NB4 (cell line): ENCODE results near the gene OXNAD1.
A peak's percentile ranks its signal among the peaks of the same experiment; 100 is the strongest.

Experiments used
- DNase-seq: peaks from one replicate; pipeline ENCODE4 v3.0.0; 2010; ENCODE audit warnings: low read depth
- H3K4me3 ChIP-seq: one replicate; pipeline ENCODE4 v1.5.1; 2011; ENCODE audit warnings: mild to moderate bottlenecking, low read depth, low read length, moderate library complexity
- CTCF ChIP-seq: IDR thresholded peaks from one replicate; pipeline ENCODE4 v1.5.1; 2012; ENCODE audit warnings: low read depth, low read length
- MAX ChIP-seq: IDR thresholded peaks from 2 replicates; pipeline ENCODE4 v1.6.1; 2011; ENCODE audit warnings: low read depth, low read length
- MYC ChIP-seq: IDR thresholded peaks from 2 replicates; pipeline ENCODE4 v1.6.1; 2011; ENCODE audit warnings: low read depth, low read length
- POLR2A ChIP-seq: IDR thresholded peaks from 2 replicates; pipeline ENCODE4 v1.6.1; 2011; ENCODE audit warnings: mild to moderate bottlenecking; ENCODE audit not compliant: insufficient read length; ENCODE audit errors: extremely low read depth

OXNAD1 gene

GRCh38 chr3:16284633-16285032 is 19.6 kb downstream of the OXNAD1 start:
- DNase-seq, result no peak
- no peak for TF ChIP-seq MAX
- no peak for TF ChIP-seq CTCF
- TF ChIP-seq POLR2A, result no peak
- TF ChIP-seq MYC, result no peak
- H3K4me3 ChIP-seq, result no peak overlapping the region

GRCh38 chr3:16286161-16286560 is 21.1 kb downstream of the OXNAD1 start:
- no peak for DNase-seq
- H3K4me3 ChIP-seq, result no peak overlapping the region
- no peak for TF ChIP-seq MYC

GRCh38 chr3:16286751-16287543 is 21.9 kb downstream of the OXNAD1 start:
- TF ChIP-seq POLR2A (no peak), MYC (no peak), CTCF (no peak), MAX (no peak)
- DNase-seq, result no peak
- no peak overlapping the region for H3K4me3 ChIP-seq

- no peak overlapping the region for H3K4me3 ChIP-seq
- DNase-seq, result no peak
Observed at GRCh38 chr3:16288664-16289063, 23.7 kb downstream of the OXNAD1 start.

GRCh38 chr3:16289144-16289889 is 24.3 kb downstream of the OXNAD1 start:
- TF ChIP-seq MAX (no peak), MYC (no peak), CTCF (no peak), POLR2A (no peak)
- H3K4me3 ChIP-seq, result no peak overlapping the region
- DNase-seq, result no peak

More at GRCh38 chr3:16288664-16289063, 23.7 kb downstream of the OXNAD1 start:
- no peak for TF ChIP-seq MYC
- no peak for TF ChIP-seq MAX
- TF ChIP-seq CTCF, result no peak
- TF ChIP-seq POLR2A, result no peak

GRCh38 chr3:16290007-16290826 is 25.2 kb downstream of the OXNAD1 start:
- no peak overlapping the region for H3K4me3 ChIP-seq
- TF ChIP-seq CTCF, result peak; percentile 79
- no peak for TF ChIP-seq POLR2A
- TF ChIP-seq MAX, result no peak
- no peak for TF ChIP-seq MYC
- DNase-seq, result peak; percentile 64
